ENCODE measurements around the gene NAV2.

NAV2 gene

DNA sequence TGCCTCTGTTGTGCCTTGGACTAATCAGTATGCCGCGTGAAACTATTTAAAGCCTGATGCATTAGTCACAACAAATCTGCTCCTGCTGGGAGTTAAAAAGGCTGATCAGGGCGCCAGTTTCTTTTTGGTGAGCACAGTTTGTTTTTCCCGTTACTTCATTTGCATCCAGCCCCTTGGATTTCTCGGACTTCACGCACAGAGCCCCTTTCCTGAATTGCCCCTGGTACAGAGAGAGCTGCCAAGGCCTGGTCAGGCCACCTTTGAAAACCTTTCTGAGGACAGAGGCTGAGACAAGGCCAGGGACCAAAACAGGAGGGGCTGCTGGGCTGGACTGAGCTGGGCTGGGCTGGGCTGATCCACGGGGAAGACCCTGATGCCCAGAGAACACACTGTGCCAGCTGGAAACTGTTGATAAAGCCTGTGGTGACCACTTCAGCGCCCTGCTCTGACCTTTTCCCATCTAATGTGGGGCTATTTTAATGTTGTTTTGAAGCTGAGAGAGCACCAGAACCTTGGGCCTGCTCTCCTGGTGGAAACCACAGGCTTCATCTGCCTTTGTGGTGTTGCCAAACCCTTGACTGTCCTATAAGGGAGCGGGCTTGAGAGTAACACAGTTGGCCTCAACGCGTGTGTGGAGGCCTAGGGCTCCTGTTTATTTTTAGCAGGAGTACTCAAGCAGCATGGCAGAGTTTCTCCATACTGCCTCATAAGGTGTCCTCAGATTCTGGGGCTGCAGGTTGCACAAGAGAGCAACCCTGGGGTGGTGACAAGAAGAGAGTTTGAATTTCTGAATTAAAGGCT lies 44.2 kb downstream of the NAV2 start:
- TF ChIP-seq, protein P1, sequence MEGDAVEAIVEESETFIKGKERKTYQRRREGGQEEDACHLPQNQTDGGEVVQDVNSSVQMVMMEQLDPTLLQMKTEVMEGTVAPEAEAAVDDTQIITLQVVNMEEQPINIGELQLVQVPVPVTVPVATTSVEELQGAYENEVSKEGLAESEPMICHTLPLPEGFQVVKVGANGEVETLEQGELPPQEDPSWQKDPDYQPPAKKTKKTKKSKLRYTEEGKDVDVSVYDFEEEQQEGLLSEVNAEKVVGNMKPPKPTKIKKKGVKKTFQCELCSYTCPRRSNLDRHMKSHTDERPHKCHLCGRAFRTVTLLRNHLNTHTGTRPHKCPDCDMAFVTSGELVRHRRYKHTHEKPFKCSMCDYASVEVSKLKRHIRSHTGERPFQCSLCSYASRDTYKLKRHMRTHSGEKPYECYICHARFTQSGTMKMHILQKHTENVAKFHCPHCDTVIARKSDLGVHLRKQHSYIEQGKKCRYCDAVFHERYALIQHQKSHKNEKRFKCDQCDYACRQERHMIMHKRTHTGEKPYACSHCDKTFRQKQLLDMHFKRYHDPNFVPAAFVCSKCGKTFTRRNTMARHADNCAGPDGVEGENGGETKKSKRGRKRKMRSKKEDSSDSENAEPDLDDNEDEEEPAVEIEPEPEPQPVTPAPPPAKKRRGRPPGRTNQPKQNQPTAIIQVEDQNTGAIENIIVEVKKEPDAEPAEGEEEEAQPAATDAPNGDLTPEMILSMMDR (IDR thresholded peaks at IDR 0.05; ENCODE audit: low read depth, low read length): no peak
- TF ChIP-seq POLR2A (IDR thresholded peaks at IDR 0.05; ENCODE audit: extremely low read depth, insufficient read length): no peak
- TF ChIP-seq, protein P2, sequence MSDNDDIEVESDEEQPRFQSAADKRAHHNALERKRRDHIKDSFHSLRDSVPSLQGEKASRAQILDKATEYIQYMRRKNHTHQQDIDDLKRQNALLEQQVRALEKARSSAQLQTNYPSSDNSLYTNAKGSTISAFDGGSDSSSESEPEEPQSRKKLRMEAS (IDR thresholded peaks at IDR 0.05; ENCODE audit: low read depth, low read length): no peak
- no peak for TF ChIP-seq MYC (IDR thresholded peaks at IDR 0.05; ENCODE audit: low read depth, low read length)
- H3K4me3 ChIP-seq (ENCODE audit: low read depth, low read length): no peak overlapping the region
- DNase-seq (ENCODE audit: low read depth): no peak

DNA sequence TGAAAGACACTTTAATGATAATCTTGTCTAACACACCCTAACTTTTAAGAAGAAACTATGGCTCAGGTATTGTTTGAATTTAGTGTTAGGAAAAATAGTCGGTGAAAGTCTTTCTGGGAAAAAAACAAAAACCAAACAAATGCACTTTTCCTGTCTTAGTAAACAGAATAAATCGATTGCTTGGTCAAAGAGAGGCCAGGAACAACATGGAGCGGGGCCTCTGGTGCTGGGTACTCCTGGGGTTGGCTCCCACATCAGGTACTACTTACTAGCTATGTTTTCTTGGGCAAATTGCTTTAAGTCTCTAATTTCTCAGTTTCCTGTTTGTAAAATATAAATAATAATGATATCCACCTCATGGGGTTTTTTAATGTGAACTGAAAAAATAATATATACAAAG lies 46.8 kb downstream of the NAV2 start:
- no peak for DNase-seq (ENCODE audit: low read depth)
- no peak overlapping the region for H3K4me3 ChIP-seq (ENCODE audit: low read depth, low read length)
- TF ChIP-seq, protein P2 (IDR thresholded peaks at IDR 0.05; ENCODE audit: low read depth, low read length): no peak
- TF ChIP-seq, protein P1 (IDR thresholded peaks at IDR 0.05; ENCODE audit: low read depth, low read length): no peak
- TF ChIP-seq MYC (IDR thresholded peaks at IDR 0.05; ENCODE audit: low read depth, low read length) (no peak), POLR2A (IDR thresholded peaks at IDR 0.05; ENCODE audit: extremely low read depth, insufficient read length) (no peak)

- TF ChIP-seq, protein P1 (IDR thresholded peaks at IDR 0.05; ENCODE audit: low read depth, low read length): no peak
- no peak for TF ChIP-seq POLR2A (IDR thresholded peaks at IDR 0.05; ENCODE audit: extremely low read depth, insufficient read length)
- TF ChIP-seq, protein P2 (IDR thresholded peaks at IDR 0.05; ENCODE audit: low read depth, low read length): no peak
- TF ChIP-seq MYC (IDR thresholded peaks at IDR 0.05; ENCODE audit: low read depth, low read length): no peak
These were observed 49.6 kb downstream of the NAV2 start for GRCh38 chr11:19762266-19762665.

GRCh38 chr11:19763330-19763729 lies 50.7 kb downstream of the NAV2 start:
- no peak for TF ChIP-seq MYC (IDR thresholded peaks at IDR 0.05; ENCODE audit: low read depth, low read length)
- TF ChIP-seq, protein P2 (IDR thresholded peaks at IDR 0.05; ENCODE audit: low read depth, low read length): no peak
- no peak for TF ChIP-seq POLR2A (IDR thresholded peaks at IDR 0.05; ENCODE audit: extremely low read depth, insufficient read length)
- TF ChIP-seq, protein P1 (IDR thresholded peaks at IDR 0.05; ENCODE audit: low read depth, low read length): no peak
- no peak for DNase-seq (ENCODE audit: low read depth)
- H3K4me3 ChIP-seq (ENCODE audit: low read depth, low read length): no peak overlapping the region

More at GRCh38 chr11:19762266-19762665, 49.6 kb downstream of the NAV2 start:
- H3K4me3 ChIP-seq (ENCODE audit: low read depth, low read length): no peak overlapping the region
- no peak for DNase-seq (ENCODE audit: low read depth)

- DNase-seq (ENCODE audit: low read depth): no peak
- H3K4me3 ChIP-seq (ENCODE audit: low read depth, low read length): no peak overlapping the region
- TF ChIP-seq MYC (IDR thresholded peaks at IDR 0.05; ENCODE audit: low read depth, low read length) (no peak), POLR2A (IDR thresholded peaks at IDR 0.05; ENCODE audit: extremely low read depth, insufficient read length) (no peak)
- TF ChIP-seq, protein P1 (IDR thresholded peaks at IDR 0.05; ENCODE audit: low read depth, low read length): no peak
- TF ChIP-seq, protein P2 (IDR thresholded peaks at IDR 0.05; ENCODE audit: low read depth, low read length): no peak
These were observed 53.6 kb downstream of the NAV2 start for GRCh38 chr11:19766206-19766605.

All from NB4 (cell line).